GM19452 (cell line): ENCODE results near the gene ZFYVE21.
A peak's percentile ranks its signal among the peaks of the same experiment; 100 is the strongest.

Experiments
- ATAC-seq: cut with Tn5 transposase; IDR thresholded peaks from one replicate; pipeline ENCODE4 v1.9.1; 2021; ENCODE audit not compliant: unreplicated experiment

Gene ZFYVE21

DNA sequence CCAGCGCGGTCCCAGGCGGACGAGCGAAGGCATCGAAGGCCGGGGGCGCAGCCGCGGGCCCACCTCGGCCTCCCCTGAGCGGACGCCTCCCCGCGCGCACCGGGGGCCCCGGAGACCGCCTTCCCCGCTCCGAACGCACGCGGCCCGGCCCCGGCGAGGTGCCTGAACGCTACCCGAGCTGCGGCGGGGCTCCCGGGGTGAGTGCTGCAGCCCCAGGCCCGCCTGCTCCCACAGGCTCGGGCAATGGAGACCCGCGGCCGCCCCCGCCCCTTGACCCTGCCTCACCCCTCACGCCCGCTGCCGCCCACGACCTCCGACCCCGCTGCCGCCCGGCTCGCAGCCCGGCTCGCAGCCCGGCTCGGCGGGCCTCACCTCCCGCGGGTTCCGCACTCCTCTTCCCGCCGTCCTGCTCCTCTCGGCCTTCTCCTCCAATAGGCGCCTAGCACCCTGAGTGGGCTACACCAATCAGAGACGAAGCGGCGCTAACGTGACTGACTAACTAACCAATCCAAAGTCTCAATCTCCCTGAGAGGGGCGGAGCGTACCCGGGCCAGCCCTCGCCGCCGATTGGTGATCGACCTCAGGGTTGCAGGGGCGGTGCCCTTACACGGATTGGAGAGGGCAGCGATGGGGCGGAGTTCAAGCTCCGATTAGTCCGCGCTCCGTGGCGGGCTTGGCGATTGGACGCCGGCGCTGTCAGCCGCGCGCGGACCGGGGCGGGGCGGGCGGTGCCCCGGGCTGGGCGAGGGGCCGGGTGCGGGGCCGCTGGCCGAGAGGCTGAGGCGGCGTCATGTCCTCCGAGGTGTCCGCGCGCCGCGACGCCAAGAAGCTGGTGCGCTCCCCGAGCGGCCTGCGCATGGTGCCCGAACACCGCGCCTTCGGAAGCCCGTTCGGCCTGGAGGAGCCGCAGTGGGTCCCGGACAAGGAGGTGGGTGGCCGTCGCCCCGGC is at the start of gene ZFYVE21, which contains the start of gene XRCC3:
Gene ZFYVE21, plus strand, starts transcription at position 759 of the 949 bp plus-strand sequence. Its CDS starts 32 bp downstream, at position 791.
Gene XRCC3, minus strand, starts transcription at position 400 of the 949 bp plus-strand sequence. CDS start 4,364 bp downstream, outside the sequence.
- peak; percentile 90 for ATAC-seq

DNA sequence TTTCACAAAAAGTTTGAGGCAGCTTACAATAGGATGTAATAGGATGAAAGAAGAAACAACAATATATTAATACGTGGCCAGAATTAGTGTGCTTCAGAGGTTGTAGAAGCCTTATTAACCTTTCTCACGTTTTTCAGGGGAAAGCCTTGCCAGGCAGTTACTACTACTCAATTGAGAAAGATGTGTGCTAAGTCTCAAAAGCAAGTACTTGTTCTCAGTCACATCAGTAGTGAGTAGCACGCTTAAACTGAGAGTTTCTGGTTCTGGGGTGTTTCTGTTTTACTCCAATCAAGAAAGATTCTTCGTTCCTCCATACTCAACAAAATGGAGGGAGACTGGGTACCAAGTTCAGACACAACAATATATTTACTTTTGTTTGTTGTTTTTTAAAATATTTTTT is 47.9 kb upstream of the ZFYVE21 start:
- ATAC-seq: no peak

DNA sequence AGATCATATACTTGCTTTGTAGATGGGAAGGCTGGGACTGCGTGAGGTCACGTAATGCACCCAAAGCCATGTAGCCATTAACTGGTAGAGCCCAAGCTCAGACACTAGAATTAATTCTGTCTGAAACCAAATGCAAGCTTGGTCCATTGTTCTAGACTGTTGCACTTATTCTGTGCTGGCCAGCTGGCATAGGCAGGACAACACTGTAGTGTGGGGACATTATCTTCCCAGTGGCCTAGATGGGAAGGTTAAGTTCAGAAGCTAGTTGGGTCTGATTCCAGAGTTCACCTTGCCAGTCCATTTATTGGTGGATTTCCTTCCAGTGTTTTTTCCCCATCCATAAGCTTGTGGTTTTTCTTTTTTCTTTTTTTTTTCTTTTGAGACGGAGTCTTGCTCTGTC is 47.5 kb upstream of the ZFYVE21 start:
- no peak for ATAC-seq

DNA sequence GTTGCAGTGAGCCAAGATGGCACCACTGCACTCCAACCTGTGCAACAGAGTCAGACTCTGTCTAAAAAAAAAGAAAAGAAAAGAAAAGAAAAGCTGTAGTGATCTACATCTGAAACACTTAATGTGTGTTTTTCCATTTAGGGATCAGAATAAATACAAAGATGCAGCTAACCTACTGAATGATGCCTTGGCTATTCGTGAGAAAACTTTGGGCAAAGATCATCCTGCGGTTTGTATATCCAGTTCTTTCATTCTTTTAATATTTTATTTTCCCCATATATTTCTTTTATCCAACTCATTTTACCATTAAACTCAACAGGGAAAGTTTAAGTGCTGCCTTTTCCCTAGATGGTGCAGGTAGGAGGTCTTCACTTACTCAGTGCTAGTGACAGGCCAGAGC is 46.2 kb upstream of the ZFYVE21 start:
- no peak for ATAC-seq

DNA sequence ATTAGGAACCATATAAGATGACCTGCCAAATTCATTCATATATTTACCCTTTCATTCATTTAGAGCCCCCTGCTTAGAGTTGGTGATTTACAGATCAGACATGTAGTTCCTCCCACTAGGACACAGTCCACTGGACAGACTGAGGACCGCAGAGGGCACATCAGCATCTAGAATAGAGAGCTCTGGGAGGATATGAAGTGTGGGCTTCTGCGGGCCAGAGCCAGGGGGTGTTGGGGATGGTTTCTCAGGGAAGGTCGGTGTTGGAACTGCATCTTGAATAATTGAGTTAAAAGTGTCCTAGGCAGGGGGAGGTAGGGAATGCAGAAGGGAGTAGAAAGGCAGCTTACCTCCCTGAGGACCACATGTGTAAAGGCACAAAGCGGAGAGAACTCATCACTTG is 43.7 kb upstream of the ZFYVE21 start:
- ATAC-seq: no peak

DNA sequence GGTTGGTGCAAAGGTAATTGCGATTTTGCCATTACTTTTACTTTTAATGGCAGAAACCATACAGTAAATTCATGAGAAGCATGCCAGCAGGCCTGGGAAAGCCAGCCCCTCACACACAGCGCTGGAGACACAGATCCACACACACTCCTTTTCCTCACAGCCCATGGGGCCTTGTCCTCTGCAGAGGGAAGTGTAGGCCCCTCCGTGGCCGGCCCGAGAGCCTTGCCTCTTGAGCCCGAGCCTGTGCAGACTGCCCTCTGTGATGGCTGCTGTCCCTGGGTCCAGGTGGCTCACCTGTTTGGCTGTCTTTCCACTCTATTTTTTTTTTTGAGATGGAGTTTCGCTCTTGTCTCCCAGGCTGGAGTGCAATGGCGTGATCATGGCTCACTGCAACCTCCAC is 39.7 kb upstream of the ZFYVE21 start:
- no peak for ATAC-seq

DNA sequence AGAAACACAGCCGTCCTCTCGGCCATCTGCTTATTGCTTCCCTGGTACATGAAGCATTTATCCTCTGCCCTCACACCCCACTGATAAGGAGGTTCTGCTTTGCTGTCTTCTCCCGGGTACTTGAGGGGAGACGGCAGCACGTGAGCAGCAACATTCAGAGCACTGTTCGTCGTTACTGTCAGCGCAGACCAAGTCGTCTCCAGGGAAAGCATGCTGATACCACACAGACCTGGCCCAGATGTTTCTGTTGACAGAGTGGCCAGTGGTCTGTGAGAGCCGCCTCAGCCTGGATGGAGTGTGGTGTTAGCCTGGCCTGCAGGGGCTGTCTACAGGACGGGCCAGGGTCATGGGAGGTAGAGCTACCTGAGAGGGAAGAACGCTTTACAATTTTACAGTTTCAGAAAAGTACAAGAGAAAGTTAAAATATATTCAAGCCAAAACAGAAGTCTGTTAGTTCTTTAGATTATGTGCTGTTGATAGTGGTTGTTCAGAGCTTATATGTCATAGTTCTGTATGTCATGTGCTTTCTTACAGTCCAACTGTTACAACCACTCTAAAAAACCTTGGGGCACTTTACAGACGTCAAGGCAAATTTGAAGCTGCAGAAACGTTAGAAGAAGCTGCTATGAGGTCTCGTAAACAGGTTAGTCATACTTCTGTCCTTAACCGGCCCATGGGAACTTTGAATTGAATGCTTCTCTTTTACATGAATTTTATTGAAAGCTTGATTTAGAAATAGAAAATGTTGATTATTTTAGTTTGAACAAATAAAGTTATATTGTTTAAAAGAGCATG is 38.5 kb upstream of the ZFYVE21 start:
- no peak for ATAC-seq

DNA sequence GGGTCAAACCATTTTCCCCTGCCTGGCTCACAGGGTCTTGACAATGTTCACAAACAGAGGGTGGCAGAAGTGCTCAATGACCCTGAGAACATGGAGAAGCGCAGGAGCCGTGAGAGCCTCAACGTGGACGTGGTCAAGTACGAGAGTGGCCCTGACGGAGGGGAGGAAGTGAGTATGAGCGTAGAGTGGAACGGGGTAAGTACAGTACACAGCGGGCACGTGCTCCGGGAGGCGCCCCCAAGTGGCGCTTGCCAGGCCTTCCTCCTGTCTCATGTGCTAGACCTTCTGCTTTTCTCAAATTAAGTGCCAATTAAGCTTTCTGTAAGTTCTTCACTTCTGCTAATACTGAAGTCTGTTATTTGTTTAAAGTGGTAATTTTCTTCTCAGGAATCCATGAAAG is 36.3 kb upstream of the ZFYVE21 start:
- ATAC-seq: peak; percentile 78

DNA sequence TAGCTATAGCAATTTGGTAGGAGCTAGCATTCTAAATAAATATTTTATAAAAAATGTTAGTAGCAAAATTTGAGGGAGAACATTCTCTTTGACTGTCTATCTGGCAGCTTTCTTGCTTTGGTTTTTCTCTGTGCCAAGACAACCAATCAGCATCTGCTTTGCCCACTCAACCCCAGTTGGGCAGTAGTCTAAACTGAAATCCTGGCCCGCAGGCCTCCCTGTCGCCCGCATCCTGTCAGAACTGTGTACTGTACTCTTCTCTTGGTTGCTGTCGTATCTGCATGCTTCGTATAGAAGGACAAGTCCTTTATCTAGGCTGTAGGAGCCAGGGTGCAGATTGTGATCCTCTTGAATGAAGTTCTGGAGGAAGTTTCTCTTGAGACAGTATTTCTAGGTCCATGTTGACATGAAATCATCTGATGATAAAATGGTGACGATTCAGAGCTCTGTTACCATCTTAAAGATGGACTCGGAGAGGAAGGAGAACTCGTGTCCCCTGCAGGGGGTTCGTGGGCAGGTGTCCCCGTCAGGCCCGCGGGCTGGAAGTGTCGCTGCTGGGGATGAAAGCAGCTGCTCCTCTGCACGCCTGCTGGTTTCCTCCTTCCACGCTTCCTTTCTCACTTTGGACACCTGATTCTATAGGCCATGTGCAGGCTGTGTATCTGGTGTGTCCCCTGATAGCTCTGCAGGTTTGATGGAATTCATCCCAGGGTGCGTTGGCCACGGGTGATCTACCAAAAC is 34.9 kb upstream of the ZFYVE21 start:
- no peak for ATAC-seq

DNA sequence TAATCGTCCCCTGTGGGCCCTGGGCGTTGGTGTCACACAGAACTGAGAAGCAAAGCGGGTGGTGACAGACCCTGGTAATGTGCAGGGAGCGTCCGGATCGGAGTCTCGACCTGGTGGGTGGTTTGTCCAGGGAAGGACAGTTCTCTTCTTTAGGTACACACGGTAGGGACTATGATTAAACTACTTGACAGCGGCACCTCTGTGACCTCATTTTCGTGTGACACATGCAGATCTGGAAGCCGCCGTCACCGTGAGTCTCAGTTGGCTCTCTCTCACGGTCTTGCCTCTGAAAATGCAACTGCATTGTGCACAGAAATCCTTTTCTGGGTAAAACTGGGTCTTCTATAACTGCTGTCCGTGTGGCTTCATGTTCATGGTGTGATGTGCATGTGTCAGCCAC is 32.5 kb upstream of the ZFYVE21 start:
- ATAC-seq: no peak

DNA sequence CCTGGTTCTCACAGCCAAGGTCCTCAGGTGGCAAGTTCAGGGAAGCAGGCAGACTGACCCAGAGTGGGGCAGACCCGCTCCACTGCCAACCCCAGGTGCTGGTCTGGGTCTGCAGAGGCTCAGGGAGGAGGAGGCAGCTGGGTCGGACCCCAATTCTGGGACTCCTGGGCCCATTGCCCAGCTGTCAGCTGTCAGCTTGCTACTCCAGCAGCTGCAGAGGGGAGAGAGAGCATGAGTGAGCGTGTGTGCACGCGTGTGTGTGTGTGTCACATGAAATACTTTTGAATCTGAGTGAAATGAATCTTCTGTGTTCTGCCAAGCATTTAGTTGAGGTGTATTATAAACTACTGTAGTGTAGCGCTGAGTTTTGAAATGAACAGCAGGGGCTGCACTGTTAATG is 31.1 kb upstream of the ZFYVE21 start:
- ATAC-seq: no peak

DNA sequence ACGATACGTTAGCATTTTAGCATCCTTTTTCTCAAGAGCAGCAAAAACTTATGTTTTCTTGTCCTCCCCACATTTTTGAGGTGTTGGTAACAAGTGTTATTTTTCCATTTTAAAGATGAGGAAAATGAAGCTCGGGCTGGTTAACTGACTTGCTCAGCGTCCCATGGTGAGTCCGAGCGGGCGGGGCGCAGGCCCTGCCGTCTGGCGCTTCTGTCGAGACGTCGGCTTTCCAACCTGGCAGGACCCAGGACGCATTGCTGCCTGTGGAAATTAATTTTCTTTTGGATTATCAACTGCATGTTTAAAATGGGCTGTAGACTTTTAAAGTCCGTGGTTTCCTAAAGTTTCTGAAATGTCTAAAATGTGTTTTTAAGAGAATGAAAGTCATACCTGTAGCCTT is 30.7 kb upstream of the ZFYVE21 start:
- no peak for ATAC-seq

DNA sequence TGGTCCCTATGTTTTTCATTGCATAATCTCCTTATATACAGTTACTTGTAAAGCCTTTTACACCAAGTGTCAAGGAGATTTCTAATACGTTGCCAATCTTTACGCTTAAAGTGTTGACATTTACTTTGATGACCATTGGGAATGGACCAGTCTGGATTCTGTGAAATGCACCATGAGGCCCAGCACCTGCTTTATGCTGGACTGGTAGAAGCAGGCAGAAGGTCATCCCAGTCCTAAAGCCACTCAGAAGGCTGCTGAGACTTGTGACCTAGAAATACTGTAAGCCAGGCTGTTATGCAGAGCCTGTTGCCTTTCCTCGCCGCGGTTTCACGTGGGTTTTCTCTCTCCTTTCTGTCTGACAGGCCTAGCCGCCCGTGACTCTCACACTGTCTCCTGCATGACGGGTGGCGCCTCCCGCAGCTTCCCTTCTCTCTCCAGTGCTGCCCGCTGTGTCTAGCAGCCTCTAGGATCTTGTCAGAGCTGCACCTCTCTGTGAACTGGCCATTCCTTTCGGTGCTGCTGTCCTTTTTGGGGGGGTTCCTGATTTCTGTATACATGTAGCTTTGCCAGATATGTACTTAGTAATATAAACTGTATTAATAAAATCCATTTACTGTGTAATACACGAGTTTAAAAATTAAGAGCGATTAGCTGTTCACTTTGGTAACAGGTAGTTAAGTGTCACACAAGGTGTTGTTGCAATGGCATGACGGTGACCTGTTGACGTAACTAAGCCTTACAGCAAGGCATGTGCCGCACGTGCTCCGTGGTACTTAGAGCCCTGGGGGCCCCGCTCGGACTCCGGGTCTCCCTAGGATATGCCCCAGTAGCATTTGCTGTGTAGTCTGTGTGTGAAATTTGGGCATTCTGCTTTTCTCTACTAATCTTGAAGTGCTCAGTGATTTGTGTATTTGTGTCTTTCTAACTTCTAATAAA is 30.1 kb upstream of the ZFYVE21 start:
- ATAC-seq: no peak

DNA sequence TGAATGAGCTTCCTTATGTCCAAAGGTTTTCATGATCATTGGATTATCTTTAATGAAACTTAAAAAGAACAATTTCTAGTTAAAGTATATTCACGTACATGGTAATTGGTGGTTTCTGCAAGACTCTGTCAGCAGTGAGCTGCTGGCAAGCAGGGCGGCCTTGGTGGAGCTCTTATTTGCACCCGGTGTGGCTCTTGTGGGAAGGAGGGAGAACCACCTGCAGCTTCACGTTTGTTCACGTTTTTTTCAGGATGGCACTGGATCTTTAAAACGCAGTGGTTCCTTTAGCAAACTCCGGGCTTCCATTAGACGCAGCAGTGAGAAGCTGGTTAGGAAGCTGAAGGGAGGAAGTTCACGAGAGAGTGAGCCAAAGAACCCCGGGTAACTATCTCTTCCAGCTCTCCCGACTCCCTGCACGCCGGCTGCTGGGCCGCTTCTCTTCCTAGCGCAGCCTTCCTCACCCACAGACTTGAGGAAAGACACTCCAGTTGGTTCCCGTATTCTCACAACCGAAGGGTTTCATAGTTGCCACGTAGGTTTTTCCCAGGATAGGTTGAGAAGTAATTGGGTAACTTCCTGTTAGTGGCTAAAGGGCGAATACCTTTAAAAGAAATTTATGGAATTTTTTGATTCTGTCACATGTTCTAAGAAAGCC is 28.7 kb upstream of the ZFYVE21 start:
- no peak for ATAC-seq

DNA sequence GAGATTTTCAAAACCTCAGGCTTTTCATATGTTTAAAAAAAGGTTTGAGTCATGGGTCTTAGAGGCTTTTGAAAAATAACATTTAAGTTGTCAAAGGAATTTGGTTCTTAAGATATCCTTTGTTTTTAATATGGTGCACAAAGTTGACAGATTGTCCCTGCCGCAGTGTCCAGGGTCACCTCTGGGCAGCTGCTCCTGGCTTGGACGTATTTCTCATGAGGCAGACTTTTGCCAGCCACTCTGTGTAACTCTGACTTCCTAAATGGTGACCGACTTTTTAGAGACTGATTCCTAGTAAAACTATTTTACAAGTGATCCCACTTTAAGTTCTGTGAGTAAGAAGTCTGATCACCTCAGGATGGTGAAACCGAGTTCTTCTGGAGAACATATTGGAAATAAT is 27.9 kb upstream of the ZFYVE21 start:
- no peak for ATAC-seq

DNA sequence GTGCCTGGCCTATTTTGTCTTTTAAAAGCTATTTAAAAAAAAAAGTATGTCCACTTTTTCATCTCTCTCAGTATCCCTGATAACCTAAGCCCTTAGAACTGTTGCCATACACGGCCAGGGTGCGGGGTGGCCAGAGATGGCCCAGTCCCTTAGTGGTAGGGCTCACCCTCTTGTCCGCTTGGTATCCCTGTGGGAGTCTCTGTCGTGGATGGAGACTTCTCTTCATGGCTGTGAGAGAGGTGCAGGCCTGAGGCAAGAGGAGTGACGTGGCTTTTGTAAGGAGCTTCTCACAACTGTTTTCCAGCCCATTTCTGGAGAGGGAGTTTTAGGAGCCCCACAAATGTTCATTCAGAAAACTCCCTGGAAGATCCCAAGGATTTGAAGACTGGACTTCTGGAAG is 27.2 kb upstream of the ZFYVE21 start:
- ATAC-seq: no peak

DNA sequence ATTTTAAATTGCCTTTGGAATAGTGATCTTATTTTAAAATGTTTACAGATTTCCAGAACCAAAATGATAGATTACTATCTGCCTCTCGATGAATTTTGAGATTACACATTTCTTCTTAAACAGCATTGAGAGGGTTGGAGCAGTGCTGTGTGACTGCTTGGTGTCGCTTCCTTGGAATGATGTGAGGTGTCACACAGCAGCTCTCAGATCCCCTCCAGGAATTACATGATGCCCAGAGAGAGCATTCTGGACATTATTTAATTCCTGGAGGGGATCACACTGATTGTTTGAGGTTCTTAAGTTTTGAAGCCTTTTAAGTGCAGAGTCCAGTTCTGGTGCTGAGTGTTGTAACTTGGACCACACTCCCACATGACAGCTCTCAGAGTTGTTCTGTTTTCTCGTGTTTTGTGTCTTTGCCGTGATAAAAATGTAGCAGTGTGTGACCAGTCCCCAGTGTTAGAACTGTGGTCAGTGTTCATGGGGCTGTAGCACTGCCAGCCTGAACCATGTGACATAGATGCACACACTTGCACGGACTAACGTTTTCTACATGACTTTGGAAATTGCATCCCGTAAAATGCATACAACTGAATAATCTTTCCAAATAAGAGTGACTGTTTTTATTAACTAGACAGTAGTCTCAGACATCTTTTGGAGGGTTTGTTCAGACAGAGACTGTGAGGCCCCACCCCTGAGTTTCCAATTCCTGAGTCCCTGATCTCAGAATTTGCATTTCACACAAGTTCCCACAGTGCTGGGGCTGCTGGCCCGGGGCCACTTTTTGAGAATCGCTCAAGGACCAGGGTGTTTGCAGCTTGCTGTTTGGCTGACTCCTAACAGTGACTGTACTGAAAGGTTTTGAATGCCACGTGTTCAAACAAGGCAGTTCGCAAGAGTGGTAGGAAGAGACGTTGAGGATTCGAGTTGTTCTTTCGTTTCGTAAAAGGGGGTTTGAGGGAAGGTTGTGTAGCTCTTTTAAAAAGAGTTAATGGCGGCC is 26.4 kb upstream of the ZFYVE21 start:
- ATAC-seq: no peak

DNA sequence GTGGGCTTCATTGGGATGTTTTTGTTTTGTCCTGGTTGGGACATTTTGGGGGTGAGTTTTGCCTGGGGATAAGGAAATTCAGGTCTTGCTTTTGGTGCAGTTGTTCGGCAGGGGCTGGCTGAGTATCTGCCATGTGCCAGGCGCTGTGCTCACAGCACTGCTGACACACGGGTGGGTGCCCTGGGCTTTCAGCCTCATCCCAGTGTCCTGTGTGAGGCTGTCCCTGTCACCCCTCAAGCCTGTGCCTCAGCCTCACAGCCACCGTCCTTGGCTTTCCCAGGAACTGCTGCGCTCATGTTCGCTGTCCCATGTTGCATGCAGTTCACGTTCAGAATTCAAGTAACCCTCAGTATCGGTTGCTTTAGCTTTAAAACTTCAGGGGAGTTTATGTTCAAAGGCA is 25.3 kb upstream of the ZFYVE21 start:
- no peak for ATAC-seq
